HEK293 (cell line): Measurements from ENCODE around the gene PTPRA.

Source experiments
- CTCF ChIA-PET: fragments of 350-600 bp; formaldehyde crosslinking; extraction: SDS; loops from one replicate; lab custom pipeline; 2021; ENCODE audit warnings: antibody characterized with exemption; lab: Yijun Ruan, JAX
- POLR2A ChIA-PET: fragments of 300-600 bp; formaldehyde crosslinking; extraction: SDS; loops from one replicate; lab custom pipeline; 2020; ENCODE audit warnings: antibody characterized with exemption, inconsistent platforms; lab: Yijun Ruan, JAX
- H3K27ac ChIP-seq: fragments of 200-500 bp; sonication (Bioruptor generic); 2 replicates; pipeline ENCODE4 v1.5.1; 2014; ENCODE audit warnings: low read depth, low read length, control low read depth, inconsistent platforms; ENCODE audit errors: extremely low read depth
- H3K36me3 ChIP-seq, 2 experiments: fragments of 200-500 bp in 1 of 2; sonication (Bioruptor generic) in 1 of 2; 1 replicate in 1 of 2; 2 replicates in 1 of 2; pipeline ENCODE4 v1.5.1; 2014 to 2017; ENCODE audit warnings: inconsistent platforms in 2 of 2, low read length in 2 of 2; ENCODE audit not compliant: control insufficient read depth in 2 of 2, insufficient read depth in 1 of 2
- H3K4me1 ChIP-seq: fragments of 200-500 bp; sonication (Bioruptor generic); 2 replicates; pipeline ENCODE4 v1.5.1; 2014; ENCODE audit warnings: mild to moderate bottlenecking, low read length, inconsistent platforms; ENCODE audit not compliant: control insufficient read depth, insufficient read depth
- H3K4me3 ChIP-seq: 2 replicates; pipeline ENCODE4 v1.5.1; 2011; ENCODE audit warnings: low read depth, mild to moderate bottlenecking, control low read depth, low read length, moderate library complexity
- H3K9me3 ChIP-seq: fragments of 200-500 bp; sonication (Bioruptor generic); 2 replicates; pipeline ENCODE4 v1.5.1; 2014; ENCODE audit warnings: low read depth, low read length, inconsistent platforms; ENCODE audit not compliant: control insufficient read depth, insufficient read depth
- GLI4 ChIP-seq: fragments of 450-650 bp; formaldehyde crosslinking; IDR thresholded peaks from 2 replicates; pipeline ENCODE4 v1.5.1; 2016; ENCODE audit warnings: missing biosample characterization, missing genetic modification characterization
- GLIS2 ChIP-seq: fragments of 450-650 bp; formaldehyde crosslinking; IDR thresholded peaks from 2 replicates; pipeline ENCODE4 v1.5.1; 2016; ENCODE audit warnings: missing biosample characterization, missing genetic modification characterization
- KLF16 ChIP-seq: fragments of 450-650 bp; formaldehyde crosslinking; IDR thresholded peaks from 2 replicates; pipeline ENCODE4 v1.5.1; 2017; ENCODE audit warnings: missing biosample characterization, missing genetic modification characterization
- TCF7L2 ChIP-seq: IDR thresholded peaks from 2 replicates; pipeline ENCODE4 v1.6.1; 2011; ENCODE audit warnings: low read depth, mild to moderate bottlenecking, inconsistent platforms, low read length, moderate library complexity, borderline replicate concordance
- ZBTB20 ChIP-seq: fragments of 450-650 bp; formaldehyde crosslinking; IDR thresholded peaks from 2 replicates; pipeline ENCODE4 v1.5.1; 2016; ENCODE audit warnings: missing biosample characterization, missing genetic modification characterization
- ZFHX2 ChIP-seq: fragments of 450-650 bp; formaldehyde crosslinking; conservative IDR thresholded peaks from 2 replicates; pipeline ENCODE4 v1.5.1; 2016; ENCODE audit warnings: missing biosample characterization, missing genetic modification characterization
- ZNF416 ChIP-seq: fragments of 450-650 bp; formaldehyde crosslinking; IDR thresholded peaks from 2 replicates; pipeline ENCODE4 v1.5.1; 2016; ENCODE audit warnings: missing biosample characterization, missing genetic modification characterization
- ZNF558 ChIP-seq: fragments of 450-650 bp; formaldehyde crosslinking; IDR thresholded peaks from 2 replicates; pipeline ENCODE4 v1.5.1; 2016; ENCODE audit warnings: missing biosample characterization, missing genetic modification characterization
- ZNF600 ChIP-seq: fragments of 450-650 bp; formaldehyde crosslinking; IDR thresholded peaks from 2 replicates; pipeline ENCODE4 v1.5.1; 2016; ENCODE audit warnings: missing biosample characterization, missing genetic modification characterization
- ZNF654 ChIP-seq: fragments of 450-650 bp; formaldehyde crosslinking; IDR thresholded peaks from 2 replicates; pipeline ENCODE4 v1.5.1; 2016; ENCODE audit warnings: low read depth, missing biosample characterization, missing genetic modification characterization
- TF ChIP-seq, protein P1 (sequence below): fragments of 450-650 bp; formaldehyde crosslinking; IDR thresholded peaks from 2 replicates; pipeline ENCODE4 v1.5.1; 2016; ENCODE audit warnings: missing biosample characterization, missing genetic modification characterization
- TF ChIP-seq, protein P2 (sequence below): fragments of 450-650 bp; formaldehyde crosslinking; IDR thresholded peaks from 2 replicates; pipeline ENCODE4 v1.5.1; 2016; ENCODE audit warnings: missing biosample characterization, missing genetic modification characterization
- TF ChIP-seq, protein P3 (sequence below): fragments of 450-650 bp; formaldehyde crosslinking; IDR thresholded peaks from 2 replicates; pipeline ENCODE4 v1.5.1; 2016; ENCODE audit warnings: missing biosample characterization, missing genetic modification characterization
- TF ChIP-seq, protein P4 (sequence below): fragments of 450-650 bp; formaldehyde crosslinking; IDR thresholded peaks from 2 replicates; pipeline ENCODE4 v1.5.1; 2016; ENCODE audit warnings: missing biosample characterization, missing genetic modification characterization, borderline replicate concordance
- TF ChIP-seq, protein P5 (sequence below): fragments of 450-650 bp; formaldehyde crosslinking; IDR thresholded peaks from 2 replicates; pipeline ENCODE4 v1.5.1; 2016; ENCODE audit warnings: missing biosample characterization, missing genetic modification characterization
- TF ChIP-seq, protein P6 (sequence below): IDR thresholded peaks from 2 replicates; pipeline ENCODE4 v1.6.1; 2011; ENCODE audit warnings: mild to moderate bottlenecking, low read depth, low read length, borderline replicate concordance
- TF ChIP-seq, protein P7 (sequence below): fragments of 450-650 bp; formaldehyde crosslinking; IDR thresholded peaks from 2 replicates; pipeline ENCODE4 v1.5.1; 2016; ENCODE audit warnings: missing biosample characterization, missing genetic modification characterization

Gene PTPRA

DNA sequence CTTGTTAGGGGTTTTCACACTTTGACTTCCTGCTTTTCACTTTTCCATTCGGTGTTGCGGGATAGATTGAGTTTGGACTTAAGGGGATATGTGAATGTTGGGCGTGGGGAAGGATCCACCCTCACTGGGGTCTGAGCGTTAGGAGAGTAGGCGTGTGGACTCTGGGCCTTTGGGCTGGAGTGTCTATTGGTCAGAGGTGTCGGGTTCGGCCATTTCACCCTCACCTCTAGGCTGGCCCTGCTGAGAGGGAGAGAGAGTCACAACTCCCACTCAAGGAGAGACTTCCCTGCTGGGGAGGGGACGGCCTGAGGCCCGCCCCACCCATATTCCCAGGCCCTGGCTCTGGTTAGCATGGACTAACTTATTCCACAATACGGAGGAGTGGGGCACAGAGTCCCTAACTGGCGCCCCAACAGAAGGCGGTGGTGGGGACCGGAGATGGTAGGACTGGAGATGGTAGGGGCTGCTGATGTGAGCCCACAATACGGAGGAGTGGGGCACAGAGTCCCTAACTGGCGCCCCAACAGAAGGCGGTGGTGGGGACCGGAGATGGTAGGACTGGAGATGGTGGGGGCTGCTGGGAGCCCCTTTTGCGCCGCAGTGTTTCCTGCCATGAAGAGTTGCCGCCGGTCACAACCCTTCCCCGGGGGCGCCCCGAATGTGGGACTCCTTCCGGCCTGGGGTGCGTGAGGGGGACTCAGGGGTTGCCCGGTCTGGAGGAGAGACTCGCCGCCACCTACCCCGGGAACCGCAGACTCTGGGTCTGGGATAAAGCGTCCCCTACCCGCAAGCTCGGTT is 1.4 kb upstream of the PTPRA start (continued):
- TF ChIP-seq, protein P1, sequence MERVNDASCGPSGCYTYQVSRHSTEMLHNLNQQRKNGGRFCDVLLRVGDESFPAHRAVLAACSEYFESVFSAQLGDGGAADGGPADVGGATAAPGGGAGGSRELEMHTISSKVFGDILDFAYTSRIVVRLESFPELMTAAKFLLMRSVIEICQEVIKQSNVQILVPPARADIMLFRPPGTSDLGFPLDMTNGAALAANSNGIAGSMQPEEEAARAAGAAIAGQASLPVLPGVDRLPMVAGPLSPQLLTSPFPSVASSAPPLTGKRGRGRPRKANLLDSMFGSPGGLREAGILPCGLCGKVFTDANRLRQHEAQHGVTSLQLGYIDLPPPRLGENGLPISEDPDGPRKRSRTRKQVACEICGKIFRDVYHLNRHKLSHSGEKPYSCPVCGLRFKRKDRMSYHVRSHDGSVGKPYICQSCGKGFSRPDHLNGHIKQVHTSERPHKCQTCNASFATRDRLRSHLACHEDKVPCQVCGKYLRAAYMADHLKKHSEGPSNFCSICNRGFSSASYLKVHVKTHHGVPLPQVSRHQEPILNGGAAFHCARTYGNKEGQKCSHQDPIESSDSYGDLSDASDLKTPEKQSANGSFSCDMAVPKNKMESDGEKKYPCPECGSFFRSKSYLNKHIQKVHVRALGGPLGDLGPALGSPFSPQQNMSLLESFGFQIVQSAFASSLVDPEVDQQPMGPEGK (tag by site-specific recombination): no peak
- TF ChIP-seq, protein P2, sequence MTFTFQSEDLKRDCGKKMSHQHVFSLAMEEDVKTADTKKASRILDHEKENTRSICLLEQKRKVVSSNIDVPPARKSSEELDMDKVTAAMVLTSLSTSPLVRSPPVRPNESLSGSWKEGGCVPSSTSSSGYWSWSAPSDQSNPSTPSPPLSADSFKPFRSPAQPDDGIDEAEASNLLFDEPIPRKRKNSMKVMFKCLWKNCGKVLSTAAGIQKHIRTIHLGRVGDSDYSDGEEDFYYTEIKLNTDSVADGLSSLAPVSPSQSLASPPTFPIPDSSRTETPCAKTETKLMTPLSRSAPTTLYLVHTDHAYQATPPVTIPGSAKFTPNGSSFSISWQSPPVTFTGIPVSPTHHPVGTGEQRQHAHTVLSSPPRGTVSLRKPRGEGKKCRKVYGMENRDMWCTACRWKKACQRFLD (tag by site-specific recombination): no peak
- TF ChIP-seq TCF7L2 (no peak), GLI4 (tag by site-specific recombination) (no peak), KLF16 (tag by site-specific recombination) (no peak), ZNF558 (tag by site-specific recombination) (no peak), ZNF416 (tag by site-specific recombination) (no peak), ZFHX2 (tag by site-specific recombination) (peak; percentile 35; the same call in 1 of the 2 replicates)
- TF ChIP-seq, protein P3, sequence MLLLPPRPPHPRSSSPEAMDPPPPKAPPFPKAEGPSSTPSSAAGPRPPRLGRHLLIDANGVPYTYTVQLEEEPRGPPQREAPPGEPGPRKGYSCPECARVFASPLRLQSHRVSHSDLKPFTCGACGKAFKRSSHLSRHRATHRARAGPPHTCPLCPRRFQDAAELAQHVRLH (tag by site-specific recombination): no peak
- TF ChIP-seq, protein P4, sequence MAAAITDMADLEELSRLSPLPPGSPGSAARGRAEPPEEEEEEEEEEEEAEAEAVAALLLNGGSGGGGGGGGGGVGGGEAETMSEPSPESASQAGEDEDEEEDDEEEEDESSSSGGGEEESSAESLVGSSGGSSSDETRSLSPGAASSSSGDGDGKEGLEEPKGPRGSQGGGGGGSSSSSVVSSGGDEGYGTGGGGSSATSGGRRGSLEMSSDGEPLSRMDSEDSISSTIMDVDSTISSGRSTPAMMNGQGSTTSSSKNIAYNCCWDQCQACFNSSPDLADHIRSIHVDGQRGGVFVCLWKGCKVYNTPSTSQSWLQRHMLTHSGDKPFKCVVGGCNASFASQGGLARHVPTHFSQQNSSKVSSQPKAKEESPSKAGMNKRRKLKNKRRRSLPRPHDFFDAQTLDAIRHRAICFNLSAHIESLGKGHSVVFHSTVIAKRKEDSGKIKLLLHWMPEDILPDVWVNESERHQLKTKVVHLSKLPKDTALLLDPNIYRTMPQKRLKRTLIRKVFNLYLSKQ (tag by site-specific recombination): no peak
- TF ChIP-seq, protein P5, sequence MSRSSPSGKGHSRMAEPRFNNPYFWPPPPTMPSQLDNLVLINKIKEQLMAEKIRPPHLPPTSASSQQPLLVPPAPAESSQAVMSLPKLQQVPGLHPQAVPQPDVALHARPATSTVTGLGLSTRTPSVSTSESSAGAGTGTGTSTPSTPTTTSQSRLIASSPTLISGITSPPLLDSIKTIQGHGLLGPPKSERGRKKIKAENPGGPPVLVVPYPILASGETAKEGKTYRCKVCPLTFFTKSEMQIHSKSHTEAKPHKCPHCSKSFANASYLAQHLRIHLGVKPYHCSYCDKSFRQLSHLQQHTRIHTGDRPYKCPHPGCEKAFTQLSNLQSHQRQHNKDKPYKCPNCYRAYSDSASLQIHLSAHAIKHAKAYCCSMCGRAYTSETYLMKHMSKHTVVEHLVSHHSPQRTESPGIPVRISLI (tag by site-specific recombination): no peak
- TF ChIP-seq, all 188 proteins: peak for 5

DNA sequence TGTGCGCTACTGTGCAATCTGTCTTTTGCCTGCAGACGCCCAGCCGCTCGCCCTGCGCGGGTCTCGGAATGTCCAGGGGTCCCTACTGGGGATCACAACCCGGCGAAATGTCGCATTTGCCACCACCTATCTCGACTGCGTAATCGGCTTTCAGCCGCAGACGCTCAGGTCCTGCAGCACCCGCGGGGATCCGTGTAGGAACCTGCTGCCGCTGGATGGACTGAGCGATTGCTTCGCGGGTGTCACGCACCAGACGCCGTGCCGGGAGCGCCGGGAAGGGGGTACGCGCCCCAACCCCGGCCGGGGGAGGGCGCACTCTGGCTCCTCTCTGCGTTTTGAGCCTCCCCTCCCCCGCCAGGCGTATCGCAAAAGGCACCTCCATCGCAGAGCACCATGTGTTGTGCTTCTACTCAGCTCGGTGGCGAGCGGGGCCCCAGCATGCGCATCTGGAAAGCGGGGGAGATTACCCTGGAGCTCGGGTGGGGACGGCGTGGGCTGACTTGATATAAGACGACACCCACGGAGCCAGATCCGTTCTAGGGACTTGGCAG is 747 bp upstream of the PTPRA start:
- Histone ChIP-seq H3K4me3 (peak overlapping the region; percentile 44), H3K9me3 (no peaks in the 10 kb centered on the region), H3K27ac (peak overlapping the region; percentile 69; the same call in 1 of the 2 replicates), H3K4me1 (peaks cover 15% of the 10 kb centered on the region), H3K36me3 (peaks cover 4 to 7% of the 10 kb centered on the region in 2 experiments; a peak in 2 of 3 replicates)
- CTCF ChIA-PET: no interaction called here
- POLR2A ChIA-PET: interaction anchor here (0.5 to 1.0 kb wide), 6 partner anchors 17 to 226 kb away, joined by 3 to 7 read pairs (median 4); partner anchors contain the start of genes PCED1A and VPS16
- TF ChIP-seq, protein P6, sequence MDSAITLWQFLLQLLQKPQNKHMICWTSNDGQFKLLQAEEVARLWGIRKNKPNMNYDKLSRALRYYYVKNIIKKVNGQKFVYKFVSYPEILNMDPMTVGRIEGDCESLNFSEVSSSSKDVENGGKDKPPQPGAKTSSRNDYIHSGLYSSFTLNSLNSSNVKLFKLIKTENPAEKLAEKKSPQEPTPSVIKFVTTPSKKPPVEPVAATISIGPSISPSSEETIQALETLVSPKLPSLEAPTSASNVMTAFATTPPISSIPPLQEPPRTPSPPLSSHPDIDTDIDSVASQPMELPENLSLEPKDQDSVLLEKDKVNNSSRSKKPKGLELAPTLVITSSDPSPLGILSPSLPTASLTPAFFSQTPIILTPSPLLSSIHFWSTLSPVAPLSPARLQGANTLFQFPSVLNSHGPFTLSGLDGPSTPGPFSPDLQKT: no peak
- TF ChIP-seq ZFHX2 (tag by site-specific recombination) (peak; percentile 85), ZNF654 (tag by site-specific recombination) (no peak), ZBTB20 (tag by site-specific recombination) (peak; percentile 90), ZNF600 (tag by site-specific recombination) (peak; percentile 10; the same call in 1 of the 2 replicates), GLIS2 (tag by site-specific recombination) (0 out of 2 replicates have a peak, but pooled peaks have one; percentile 8)
- TF ChIP-seq, protein P7, sequence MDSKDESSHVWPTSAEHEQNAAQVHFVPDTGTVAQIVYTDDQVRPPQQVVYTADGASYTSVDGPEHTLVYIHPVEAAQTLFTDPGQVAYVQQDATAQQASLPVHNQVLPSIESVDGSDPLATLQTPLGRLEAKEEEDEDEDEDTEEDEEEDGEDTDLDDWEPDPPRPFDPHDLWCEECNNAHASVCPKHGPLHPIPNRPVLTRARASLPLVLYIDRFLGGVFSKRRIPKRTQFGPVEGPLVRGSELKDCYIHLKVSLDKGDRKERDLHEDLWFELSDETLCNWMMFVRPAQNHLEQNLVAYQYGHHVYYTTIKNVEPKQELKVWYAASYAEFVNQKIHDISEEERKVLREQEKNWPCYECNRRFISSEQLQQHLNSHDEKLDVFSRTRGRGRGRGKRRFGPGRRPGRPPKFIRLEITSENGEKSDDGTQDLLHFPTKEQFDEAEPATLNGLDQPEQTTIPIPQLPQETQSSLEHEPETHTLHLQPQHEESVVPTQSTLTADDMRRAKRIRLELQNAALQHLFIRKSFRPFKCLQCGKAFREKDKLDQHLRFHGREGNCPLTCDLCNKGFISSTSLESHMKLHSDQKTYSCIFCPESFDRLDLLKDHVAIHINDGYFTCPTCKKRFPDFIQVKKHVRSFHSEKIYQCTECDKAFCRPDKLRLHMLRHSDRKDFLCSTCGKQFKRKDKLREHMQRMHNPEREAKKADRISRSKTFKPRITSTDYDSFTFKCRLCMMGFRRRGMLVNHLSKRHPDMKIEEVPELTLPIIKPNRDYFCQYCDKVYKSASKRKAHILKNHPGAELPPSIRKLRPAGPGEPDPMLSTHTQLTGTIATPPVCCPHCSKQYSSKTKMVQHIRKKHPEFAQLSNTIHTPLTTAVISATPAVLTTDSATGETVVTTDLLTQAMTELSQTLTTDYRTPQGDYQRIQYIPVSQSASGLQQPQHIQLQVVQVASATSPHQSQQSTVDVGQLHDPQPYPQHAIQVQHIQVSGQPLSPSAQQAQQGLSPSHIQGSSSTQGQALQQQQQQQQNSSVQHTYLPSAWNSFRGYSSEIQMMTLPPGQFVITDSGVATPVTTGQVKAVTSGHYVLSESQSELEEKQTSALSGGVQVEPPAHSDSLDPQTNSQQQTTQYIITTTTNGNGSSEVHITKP (tag by site-specific recombination): peak; percentile 69; the same call in 1 of the 2 replicates
- TF ChIP-seq, protein P1 (tag by site-specific recombination): peak; percentile 23; the same call in 1 of the 2 replicates
